Stimulated activated CD8-positive, alpha-beta memory T cell treated with anti-CD3 and anti-CD28 coated beads, Interleukin-4, amount 100 ng/mL, for 4 hours (primary cell): ENCODE data around the gene DEK.
"Not testable (repeated sequence)": the region's sequence is repeated elsewhere in the genome, so short reads cannot be mapped to it uniquely, and the experiment has no call there.

ENCODE experiments used
- DNase-seq, 2 donors: peaks; one replicate each; pipeline ENCODE4 v3.0.0-alpha.2; 2020; ENCODE audit warnings: low read depth in 2 of 2, low spot score in 1 of 2

DEK gene

GRCh38 chr6:18207949-18208348 lies 56.4 kb downstream of the DEK start:
- DNase-seq: no peak

GRCh38 chr6:18207438-18207837 lies 56.9 kb downstream of the DEK start:
- DNase-seq: no peak

GRCh38 chr6:18206591-18206990 lies 57.7 kb downstream of the DEK start:
- no peak for DNase-seq

GRCh38 chr6:18204691-18205090 lies 59.6 kb downstream of the DEK start:
- DNase-seq: no peak

GRCh38 chr6:18203786-18204185 lies 60.5 kb downstream of the DEK start:
- DNase-seq: no peak

- DNase-seq: no peak
Measured at GRCh38 chr6:18192026-18192425, 72.3 kb downstream of the DEK start.

GRCh38 chr6:18189196-18189595 lies 75.1 kb downstream of the DEK start:
- DNase-seq: no peak

- no peak for DNase-seq
Measured at GRCh38 chr6:18187701-18188100, 76.6 kb downstream of the DEK start.

- no peak for DNase-seq
Measured at GRCh38 chr6:18186540-18187250, 77.6 kb downstream of the DEK start.

GRCh38 chr6:18186033-18186432 lies 78.3 kb downstream of the DEK start:
- no peak for DNase-seq

- no peak for DNase-seq
Measured at GRCh38 chr6:18185624-18186023, 78.7 kb downstream of the DEK start.

- no peak for DNase-seq
Measured at GRCh38 chr6:18183766-18184165, 80.6 kb downstream of the DEK start.

- DNase-seq: no peak
Measured at GRCh38 chr6:18182568-18182967, 81.8 kb downstream of the DEK start.

- no peak for DNase-seq
Measured at GRCh38 chr6:18179770-18180356, 84.5 kb downstream of the DEK start.

- DNase-seq: no peak
Measured at GRCh38 chr6:18178960-18179615, 85.2 kb downstream of the DEK start.

GRCh38 chr6:18177286-18177965 lies 86.9 kb downstream of the DEK start:
- no peak for DNase-seq

- not testable (repeated sequence) for DNase-seq
Measured at GRCh38 chr6:18176198-18176597, 88.1 kb downstream of the DEK start.
